ENCODE data around the gene MED12L. TPM values are rescaled to one million over a fixed set of nuclear protein-coding genes. Genes with fewer than 3 reads are reported as not detected.

Gene MED12L
- polyA plus RNA-seq, 1 donor from 2014 or later: 28.5 TPM

- no peak overlapping the region for H3K9ac ChIP-seq (ENCODE audit: low read length)
- no peak overlapping the region for H3K4me2 ChIP-seq (ENCODE audit: low read length)
- H3K4me3 ChIP-seq (ENCODE audit: low read length): no peak overlapping the region
- H3K36me3 ChIP-seq (ENCODE audit: insufficient read depth, low read length): no peaks in the 10 kb centered on the region
- no peaks in the 10 kb centered on the region for H3F3A ChIP-seq (ENCODE audit: insufficient read depth, low read length, poor library complexity, severe bottlenecking)
- no peaks in the 10 kb centered on the region for H3K27me3 ChIP-seq (ENCODE audit: insufficient read depth, low read depth, low read length)
- H3K9me2 ChIP-seq (ENCODE audit: insufficient read depth, low read length): no peaks in the 10 kb centered on the region
- H2AFZ ChIP-seq (ENCODE audit: low read depth, low read length): no peak overlapping the region
- TF ChIP-seq REST (IDR thresholded peaks at IDR 0.05; ENCODE audit: borderline replicate concordance) (no peak), POLR2AphosphoS5 (IDR thresholded peaks at IDR 0.05) (no peak), SMC3 (conservative IDR thresholded peaks at IDR 0.05; ENCODE audit: poor library complexity) (no peak), CTCF (IDR thresholded peaks at IDR 0.05; ENCODE audit: poor library complexity, severe bottlenecking) (no peak), TAF1 (IDR thresholded peaks at IDR 0.05; ENCODE audit: low read depth) (no peak), MXI1 (conservative IDR thresholded peaks at IDR 0.05; ENCODE audit: poor library complexity, severe bottlenecking) (no peak), EP300 (conservative IDR thresholded peaks at IDR 0.05; ENCODE audit: poor library complexity, severe bottlenecking) (no peak), RAD21 (conservative IDR thresholded peaks at IDR 0.05) (no peak), EZH2 (IDR thresholded peaks at IDR 0.05; ENCODE audit: borderline replicate concordance, insufficient read depth, low read length, poor library complexity, severe bottlenecking) (no peak)
- H3K9me3 ChIP-seq (ENCODE audit: low read length): no peaks in the 10 kb centered on the region
- H3K79me2 ChIP-seq (replicated peaks; ENCODE audit: insufficient read depth, low read length): no peaks in the 10 kb centered on the region
- H3K27ac ChIP-seq (ENCODE audit: low read length): no peak overlapping the region
- H4K20me1 ChIP-seq (ENCODE audit: insufficient read depth): no peaks in the 10 kb centered on the region
These were observed 392.3 kb downstream of the MED12L start for GRCh38 chr3:151477591-151478334.

- Histone ChIP-seq H3K27ac (ENCODE audit: low read length) (no peak overlapping the region), H3K36me3 (ENCODE audit: insufficient read depth, low read length) (no peaks in the 10 kb centered on the region), H2AFZ (ENCODE audit: low read depth, low read length) (no peak overlapping the region), H3K9me3 (ENCODE audit: low read length) (no peaks in the 10 kb centered on the region), H3K79me2 (replicated peaks; ENCODE audit: insufficient read depth, low read length) (no peaks in the 10 kb centered on the region), H3K9me2 (ENCODE audit: insufficient read depth, low read length) (no peaks in the 10 kb centered on the region), H3K27me3 (ENCODE audit: insufficient read depth, low read depth, low read length) (no peaks in the 10 kb centered on the region), H3F3A (ENCODE audit: insufficient read depth, low read length, poor library complexity, severe bottlenecking) (no peaks in the 10 kb centered on the region), H4K20me1 (ENCODE audit: insufficient read depth) (no peaks in the 10 kb centered on the region), H3K9ac (ENCODE audit: low read length) (no peak overlapping the region), H3K4me2 (ENCODE audit: low read length) (no peak overlapping the region), H3K4me3 (ENCODE audit: low read length) (no peak overlapping the region)
- TF ChIP-seq EP300 (conservative IDR thresholded peaks at IDR 0.05; ENCODE audit: poor library complexity, severe bottlenecking): no peak
- TF ChIP-seq POLR2AphosphoS5 (IDR thresholded peaks at IDR 0.05): no peak
- no peak for TF ChIP-seq SMC3 (conservative IDR thresholded peaks at IDR 0.05; ENCODE audit: poor library complexity)
- TF ChIP-seq TAF1 (IDR thresholded peaks at IDR 0.05; ENCODE audit: low read depth): no peak
- no peak for TF ChIP-seq REST (IDR thresholded peaks at IDR 0.05; ENCODE audit: borderline replicate concordance)
- TF ChIP-seq EZH2 (IDR thresholded peaks at IDR 0.05; ENCODE audit: borderline replicate concordance, insufficient read depth, low read length, poor library complexity, severe bottlenecking): no peak
- no peak for TF ChIP-seq RAD21 (conservative IDR thresholded peaks at IDR 0.05)
- TF ChIP-seq CTCF (IDR thresholded peaks at IDR 0.05; ENCODE audit: poor library complexity, severe bottlenecking): no peak
- TF ChIP-seq MXI1 (conservative IDR thresholded peaks at IDR 0.05; ENCODE audit: poor library complexity, severe bottlenecking): no peak
These were observed 392.9 kb downstream of the MED12L start for GRCh38 chr3:151478335-151478697.
